ENCODE data around the gene ZNF804A.
"Not testable (repeated sequence)": the region's sequence is repeated elsewhere in the genome, so short reads cannot be mapped to it uniquely, and the experiment has no call there.

The ZNF804A gene

GRCh38 chr2:184756161-184756560 lies 157.8 kb downstream of the ZNF804A start:
- H3K4me3 ChIP-seq (ENCODE audit: low read depth, low read length): no peak overlapping the region
- TF ChIP-seq CTCF (IDR thresholded peaks at IDR 0.05; ENCODE audit: low read depth, low read length, missing control alignments): no peak
- no peak for DNase-seq (ENCODE audit: low read depth)

- H3K4me3 ChIP-seq (ENCODE audit: low read depth, low read length): no peak overlapping the region
- TF ChIP-seq CTCF (IDR thresholded peaks at IDR 0.05; ENCODE audit: low read depth, low read length, missing control alignments): no peak
These were observed 158.6 kb downstream of the ZNF804A start for GRCh38 chr2:184756885-184757284.

GRCh38 chr2:184759557-184760255 lies 161.4 kb downstream of the ZNF804A start:
- H3K4me3 ChIP-seq (ENCODE audit: low read depth, low read length); DNase-seq (ENCODE audit: low read depth): not testable (repeated sequence)

More at GRCh38 chr2:184756885-184757284, 158.6 kb downstream of the ZNF804A start:
- DNase-seq (ENCODE audit: low read depth): no peak

- no peak for TF ChIP-seq CTCF (IDR thresholded peaks at IDR 0.05; ENCODE audit: low read depth, low read length, missing control alignments)
These were observed 162.6 kb downstream of the ZNF804A start for GRCh38 chr2:184760931-184761330.

GRCh38 chr2:184765112-184765895 lies 167.0 kb downstream of the ZNF804A start:
- DNase-seq (ENCODE audit: low read depth): no peak
- no peak overlapping the region for H3K4me3 ChIP-seq (ENCODE audit: low read depth, low read length)
- TF ChIP-seq CTCF (IDR thresholded peaks at IDR 0.05; ENCODE audit: low read depth, low read length, missing control alignments): no peak

More at GRCh38 chr2:184760931-184761330, 162.6 kb downstream of the ZNF804A start:
- no peak overlapping the region for H3K4me3 ChIP-seq (ENCODE audit: low read depth, low read length)
- DNase-seq (ENCODE audit: low read depth): no peak

- TF ChIP-seq CTCF (IDR thresholded peaks at IDR 0.05; ENCODE audit: low read depth, low read length, missing control alignments): no peak
- DNase-seq (ENCODE audit: low read depth): no peak
- H3K4me3 ChIP-seq (ENCODE audit: low read depth, low read length): no peak overlapping the region
These were observed 168.7 kb downstream of the ZNF804A start for GRCh38 chr2:184767059-184767458.

GRCh38 chr2:184769023-184769422 lies 170.7 kb downstream of the ZNF804A start:
- H3K4me3 ChIP-seq (ENCODE audit: low read depth, low read length): no peak overlapping the region
- TF ChIP-seq CTCF (IDR thresholded peaks at IDR 0.05; ENCODE audit: low read depth, low read length, missing control alignments): no peak
- DNase-seq (ENCODE audit: low read depth): no peak

Data from GM12864 (cell line).